IgD-negative memory B cell (primary cell): Measurements from ENCODE around the gene IRF1. TPM values are rescaled to one million over a fixed set of nuclear protein-coding genes. Genes with fewer than 3 reads are reported as not detected.
A peak's percentile ranks its signal among the peaks of the same experiment; 100 is the strongest.

ENCODE experiments used
- H3K27ac Mint-ChIP-seq, 3 donors: one replicate each; pipeline ENCODE4 v1.8.0; 2020 to 2022; ENCODE audit warnings: mild to moderate bottlenecking in 3 of 3, mixed read lengths in 3 of 3, moderate library complexity in 1 of 3
- H3K27me3 Mint-ChIP-seq: one replicate; pipeline ENCODE4 v1.8.0; 2021; ENCODE audit warnings: mixed read lengths
- H3K36me3 Mint-ChIP-seq: one replicate; pipeline ENCODE4 v1.8.0; 2020; ENCODE audit warnings: mild to moderate bottlenecking, mixed read lengths
- H3K4me1 Mint-ChIP-seq, 3 donors: one replicate each; pipeline ENCODE4 v1.8.0; 2020 to 2022; ENCODE audit warnings: mixed read lengths in 3 of 3, mild to moderate bottlenecking in 1 of 3
- H3K4me3 Mint-ChIP-seq, 4 donors: one replicate each; pipeline ENCODE4 v1.8.0; 2020 to 2022; ENCODE audit warnings: mild to moderate bottlenecking in 4 of 4, mixed read lengths in 4 of 4, moderate library complexity in 3 of 4
- H3K9me3 Mint-ChIP-seq, 3 donors: one replicate each; pipeline ENCODE4 v1.8.0; 2020 to 2021; ENCODE audit warnings: mixed read lengths in 3 of 3, mild to moderate bottlenecking in 1 of 3
- polyA plus RNA-seq: library from polyadenylated mRNA; unstranded; fragments of 300-500 nt; fragmentation: Illumina TruSeq; gene quantifications from one replicate; pipeline ENCODE4 v1.2.3, GENCODE V29; 2021

Gene IRF1
- polyA plus RNA-seq, 1 donor from 2014 or later: 207 TPM

DNA sequence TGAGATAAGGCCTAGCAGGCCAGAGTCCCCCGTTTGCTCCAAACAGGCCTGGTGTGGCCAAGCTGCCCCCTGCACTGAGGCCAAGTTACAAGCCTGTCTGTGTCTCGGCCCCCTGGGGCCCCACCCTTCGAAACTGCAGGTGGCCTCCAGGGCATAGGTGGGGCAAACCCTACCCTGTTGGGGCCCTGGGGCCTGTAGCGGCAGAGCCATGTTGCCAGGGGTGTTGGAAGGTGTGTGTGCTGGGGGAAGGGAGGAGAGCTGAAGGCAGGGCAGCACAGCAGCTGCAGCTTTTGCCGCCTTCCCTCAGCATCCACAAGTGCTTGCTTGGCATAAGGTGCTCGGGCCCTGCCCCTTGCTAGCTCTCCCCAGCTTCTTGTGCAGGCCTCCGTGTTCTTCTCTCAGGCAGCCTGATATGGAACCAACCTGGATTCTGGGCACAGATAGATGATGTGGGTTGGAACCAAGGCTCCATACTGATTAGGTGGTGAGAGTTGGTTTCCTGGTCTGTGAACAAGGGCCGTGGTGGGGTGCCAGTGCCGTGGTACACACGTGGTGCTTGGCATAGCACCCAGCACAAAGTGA, 12.7 kb downstream of the IRF1 start:
- H3K9me3 Mint-ChIP-seq: no peaks in the 10 kb centered on the region
- H3K27ac Mint-ChIP-seq: peak overlapping the region; percentile 88 to 95 (median 94)
- H3K36me3 Mint-ChIP-seq: peaks cover 4% of the 10 kb centered on the region
- H3K27me3 Mint-ChIP-seq: no peaks in the 10 kb centered on the region
- peaks cover 56 to 64% (median 62%) of the 10 kb centered on the region in 3 donors for H3K4me1 Mint-ChIP-seq
- peak overlapping the region in 3 of 4 donors; percentile 75 to 80 (median 77) for H3K4me3 Mint-ChIP-seq

DNA sequence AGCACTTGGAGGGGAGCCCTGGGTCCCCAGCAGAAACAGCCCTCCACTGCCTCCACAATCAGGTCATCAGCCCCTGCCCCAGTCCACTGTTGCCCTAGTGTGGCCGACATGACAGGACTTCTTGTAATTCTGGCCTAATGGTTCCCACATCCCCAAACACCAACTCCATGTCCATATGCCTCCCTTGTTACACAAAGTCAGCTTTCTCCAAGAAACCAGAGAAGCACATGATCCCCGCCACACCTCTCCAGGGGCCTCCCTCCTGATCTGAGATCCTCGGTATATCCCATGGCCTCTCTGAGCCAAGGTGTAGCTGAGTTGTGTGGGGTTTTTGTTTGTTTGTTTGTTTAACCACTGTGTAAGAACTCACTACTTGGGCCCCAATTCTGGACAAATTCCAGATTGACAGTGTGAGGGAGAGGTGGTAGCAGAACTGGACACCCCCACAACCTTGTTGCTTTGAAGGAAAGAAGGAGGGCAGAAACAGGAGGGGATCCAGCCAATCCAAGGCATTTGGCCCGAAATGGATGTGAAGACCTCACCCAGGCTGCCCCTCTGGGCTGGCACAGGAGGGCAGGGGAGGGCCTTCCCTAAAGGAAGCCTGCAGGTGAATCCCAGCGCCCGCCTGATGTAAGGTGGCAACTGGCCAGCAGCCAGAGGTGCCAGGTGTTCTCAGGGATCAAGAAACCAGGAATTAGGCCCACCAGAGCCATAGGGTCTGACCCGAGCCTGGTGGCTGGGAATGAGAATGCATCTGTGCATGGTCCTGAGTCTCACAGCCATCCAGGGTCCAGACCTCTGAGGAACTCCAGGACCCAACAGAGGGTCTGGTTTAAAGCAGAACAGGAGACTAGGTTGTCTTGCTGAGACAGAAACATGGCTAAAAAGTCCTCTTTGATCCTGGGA, 13.4 kb downstream of the IRF1 start:
- peaks cover 56 to 63% (median 63%) of the 10 kb centered on the region in 3 donors for H3K4me1 Mint-ChIP-seq
- H3K36me3 Mint-ChIP-seq: peaks cover 1% of the 10 kb centered on the region
- no peaks in the 10 kb centered on the region for H3K9me3 Mint-ChIP-seq
- peak overlapping the region; percentile 88 to 95 (median 94) for H3K27ac Mint-ChIP-seq
- H3K4me3 Mint-ChIP-seq: peak overlapping the region; percentile 30 to 80 (median 76)
- no peaks in the 10 kb centered on the region for H3K27me3 Mint-ChIP-seq

DNA sequence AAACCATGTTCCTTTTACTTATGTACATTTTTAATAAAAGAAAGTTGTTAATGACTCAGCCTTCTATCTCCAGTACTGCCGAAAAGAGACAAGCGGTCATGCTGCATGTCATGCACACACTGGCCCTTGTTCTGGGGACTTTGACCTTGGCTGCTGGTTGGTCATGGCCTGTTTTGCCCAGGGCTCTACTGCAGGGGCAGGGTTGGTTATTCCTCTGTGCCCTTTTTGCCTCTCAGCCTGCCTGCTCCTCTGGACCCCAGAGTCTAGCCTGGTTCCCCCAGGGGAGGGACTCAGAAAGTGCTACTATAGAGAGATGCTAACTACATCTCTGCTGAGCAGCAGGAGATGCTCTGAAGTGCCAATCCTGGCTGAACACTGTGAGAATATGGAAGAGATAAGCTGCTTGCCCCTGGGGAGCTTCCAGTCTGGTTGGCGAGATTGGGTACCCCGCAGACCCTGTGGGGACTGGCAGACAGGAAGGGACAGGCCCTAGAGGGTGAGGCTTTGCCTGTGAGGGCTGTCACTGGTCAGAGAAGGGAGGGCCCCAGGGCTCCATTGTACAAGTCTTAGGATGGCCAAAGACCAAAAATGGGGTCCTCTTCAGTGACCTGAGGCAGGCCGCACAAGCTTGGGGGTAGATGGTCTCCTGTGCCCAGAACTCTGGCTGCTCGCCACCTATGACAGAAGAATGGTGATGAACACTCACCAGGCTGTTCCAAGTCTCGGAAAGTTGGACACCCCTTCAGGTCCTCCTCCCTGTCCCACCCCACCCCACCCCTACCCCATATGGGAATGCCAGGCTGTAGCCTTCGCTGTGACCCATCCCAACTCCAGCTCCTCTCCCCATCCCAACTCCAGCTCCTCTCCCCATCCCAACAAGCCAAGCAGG, 14.3 kb downstream of the IRF1 start:
- Mint-ChIP-seq H3K9me3 (no peaks in the 10 kb centered on the region), H3K27me3 (no peaks in the 10 kb centered on the region), H3K4me1 (peaks cover 60 to 69% (median 62%) of the 10 kb centered on the region in 3 donors), H3K36me3 (peaks cover 1% of the 10 kb centered on the region), H3K27ac (peak overlapping the region; percentile 88 to 95 (median 94)), H3K4me3 (peak overlapping the region in 3 of 4 donors; percentile 43 to 80 (median 75))

DNA sequence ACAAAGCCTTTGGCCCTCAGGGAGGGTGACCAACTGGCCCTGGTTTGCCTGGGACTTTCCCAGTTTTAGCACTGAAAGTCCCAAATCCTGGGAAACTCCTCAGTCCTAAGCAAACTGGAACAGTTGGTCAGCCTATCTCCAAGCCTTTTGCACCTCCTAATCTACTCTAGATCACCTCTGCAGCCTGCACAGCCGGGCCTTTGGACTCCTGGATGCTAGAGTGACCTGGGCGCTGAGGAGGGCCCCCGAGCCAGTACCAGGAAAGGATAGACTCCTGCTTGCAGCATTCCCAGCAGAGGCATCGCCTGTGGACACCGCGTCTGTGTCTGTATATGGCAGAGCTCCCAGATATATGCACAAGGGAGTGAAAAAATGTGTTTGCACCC, 15.1 kb downstream of the IRF1 start:
- H3K4me3 Mint-ChIP-seq: peak overlapping the region in 1 of 4 donors; percentile 69
- peaks cover 55 to 69% (median 62%) of the 10 kb centered on the region in 3 donors for H3K4me1 Mint-ChIP-seq
- H3K36me3 Mint-ChIP-seq: peaks cover 1% of the 10 kb centered on the region
- H3K9me3 Mint-ChIP-seq: no peaks in the 10 kb centered on the region
- H3K27me3 Mint-ChIP-seq: no peaks in the 10 kb centered on the region
- H3K27ac Mint-ChIP-seq: peak overlapping the region; percentile 55 to 94 (median 88)

DNA sequence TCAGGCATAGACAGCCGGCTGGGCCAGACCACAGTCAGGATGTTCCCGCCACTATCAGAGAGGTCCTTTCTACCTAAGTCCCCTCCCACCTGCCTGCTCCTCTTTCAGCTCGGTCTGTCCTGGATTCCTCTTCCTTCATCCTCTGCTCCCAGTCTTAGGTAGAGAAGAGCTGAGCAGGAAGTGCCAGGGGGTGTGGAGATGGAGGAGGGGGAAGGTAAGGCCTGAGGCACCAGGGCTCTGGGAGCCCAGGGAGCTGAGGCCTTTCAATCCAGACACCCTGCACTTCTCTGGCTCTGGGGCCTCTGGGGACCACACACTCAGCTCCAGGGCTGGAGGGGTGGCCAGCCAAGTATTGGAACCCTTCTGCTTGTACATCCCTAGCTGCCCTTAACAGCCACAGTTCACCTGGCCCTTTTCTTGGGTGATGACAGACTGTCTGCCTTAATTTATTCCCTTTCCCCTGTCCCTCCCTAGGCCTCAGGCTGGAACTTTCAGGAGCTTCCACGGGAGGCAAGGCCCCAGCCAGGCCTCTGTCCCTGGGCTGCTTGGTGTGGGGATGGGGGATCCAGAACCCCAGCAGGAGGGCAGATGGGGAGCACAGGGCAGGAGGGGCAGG, 15.6 kb downstream of the IRF1 start:
- H3K9me3 Mint-ChIP-seq: no peaks in the 10 kb centered on the region
- peaks cover 56 to 71% (median 60%) of the 10 kb centered on the region in 3 donors for H3K4me1 Mint-ChIP-seq
- H3K4me3 Mint-ChIP-seq: peak overlapping the region in 2 of 4 donors; percentile 77 to 79
- peak overlapping the region; percentile 88 to 98 (median 94) for H3K27ac Mint-ChIP-seq
- no peaks in the 10 kb centered on the region for H3K27me3 Mint-ChIP-seq
- peaks cover 1% of the 10 kb centered on the region for H3K36me3 Mint-ChIP-seq

DNA sequence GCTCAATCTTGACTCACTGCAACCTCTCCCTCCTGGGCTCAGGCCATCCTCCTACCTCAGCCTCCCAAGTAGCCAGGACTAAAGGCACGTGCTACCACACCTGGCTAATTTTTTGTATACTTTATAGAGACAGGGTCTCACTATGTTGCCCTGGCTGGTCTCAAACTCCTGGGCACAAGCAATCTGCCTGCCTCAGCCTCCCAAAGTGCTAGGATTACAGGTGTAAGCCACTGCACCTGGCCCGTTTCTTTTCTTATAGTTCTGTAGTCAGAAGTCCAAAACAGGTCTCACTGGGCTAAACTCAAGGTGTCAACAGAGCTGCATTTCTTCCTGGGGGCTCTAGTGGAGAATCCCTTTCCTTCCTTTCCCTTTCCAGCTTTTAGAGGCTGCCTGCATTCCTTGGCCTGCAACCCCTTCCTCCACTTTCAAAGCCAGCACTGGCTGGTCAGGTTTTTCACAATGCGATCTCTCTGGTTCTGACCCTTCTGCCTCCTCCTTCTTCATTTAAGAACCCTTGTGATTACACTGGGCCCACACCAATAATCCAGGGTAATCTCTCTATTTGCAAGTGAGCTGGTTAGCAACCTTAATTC, 16.3 kb downstream of the IRF1 start:
- Mint-ChIP-seq H3K9me3 (no peaks in the 10 kb centered on the region), H3K4me1 (peaks cover 53 to 68% (median 59%) of the 10 kb centered on the region in 3 donors), H3K27ac (peak overlapping the region; percentile 88 to 98 (median 94)), H3K27me3 (no peaks in the 10 kb centered on the region), H3K4me3 (peak overlapping the region in 2 of 4 donors; percentile 55 to 79), H3K36me3 (peaks cover 1% of the 10 kb centered on the region)

DNA sequence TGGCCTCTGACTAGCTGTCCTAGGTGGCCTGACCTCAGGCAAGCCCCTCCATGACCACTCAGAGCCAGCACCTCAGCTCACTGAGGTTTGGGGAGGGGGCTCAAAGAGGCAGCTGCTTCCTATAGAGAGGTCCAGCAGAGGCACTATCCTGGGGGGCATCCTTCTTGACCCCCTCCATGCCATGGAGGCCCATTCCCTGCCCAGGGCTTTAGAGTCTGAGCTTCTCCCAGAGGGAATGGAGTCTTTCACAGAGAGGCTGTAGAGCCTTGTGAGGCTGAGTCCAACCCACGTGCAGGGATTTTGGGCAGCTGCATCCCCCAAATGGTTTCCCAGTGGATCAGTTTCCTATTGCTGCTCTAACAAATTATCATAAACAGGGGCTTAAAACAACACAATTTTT, 16.9 kb downstream of the IRF1 start:
- H3K4me1 Mint-ChIP-seq: peaks cover 54 to 68% (median 59%) of the 10 kb centered on the region in 3 donors
- H3K9me3 Mint-ChIP-seq: no peaks in the 10 kb centered on the region
- no peaks in the 10 kb centered on the region for H3K27me3 Mint-ChIP-seq
- H3K36me3 Mint-ChIP-seq: peaks cover 1% of the 10 kb centered on the region
- H3K27ac Mint-ChIP-seq: peak overlapping the region; percentile 88 to 98 (median 94)
- H3K4me3 Mint-ChIP-seq: peak overlapping the region in 3 of 4 donors; percentile 61 to 85 (median 79)

DNA sequence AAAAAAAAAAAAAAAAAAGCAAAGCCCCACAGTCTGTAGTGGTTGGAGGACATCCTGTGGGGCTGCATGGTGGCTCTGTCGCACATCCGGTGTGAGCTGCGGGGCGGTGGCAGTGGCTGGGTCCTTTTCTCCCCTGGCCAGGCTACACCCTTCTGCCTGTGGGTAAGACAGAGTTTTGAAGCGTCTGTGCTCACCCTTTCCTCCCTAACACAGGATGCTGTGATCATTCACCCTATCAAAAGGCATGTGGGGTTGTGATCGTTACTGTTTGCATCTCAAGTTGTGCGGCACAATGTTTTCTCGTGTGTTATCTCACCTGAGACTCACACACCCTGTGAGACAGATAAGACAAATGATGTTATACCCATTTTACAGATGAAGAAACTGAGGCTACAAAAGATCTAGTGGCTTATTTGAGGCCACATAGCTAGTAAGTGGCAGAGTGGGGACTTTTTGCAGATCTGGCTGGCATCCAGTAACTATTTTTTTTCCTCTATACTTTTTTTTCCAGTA, 17.5 kb downstream of the IRF1 start:
- H3K4me3 Mint-ChIP-seq: peak overlapping the region in 3 of 4 donors; percentile 67 to 85 (median 77)
- peaks cover 1% of the 10 kb centered on the region for H3K36me3 Mint-ChIP-seq
- no peaks in the 10 kb centered on the region for H3K27me3 Mint-ChIP-seq
- H3K4me1 Mint-ChIP-seq: peaks cover 51 to 65% (median 57%) of the 10 kb centered on the region in 3 donors
- H3K9me3 Mint-ChIP-seq: no peaks in the 10 kb centered on the region
- H3K27ac Mint-ChIP-seq: peak overlapping the region; percentile 88 to 98 (median 94)

DNA sequence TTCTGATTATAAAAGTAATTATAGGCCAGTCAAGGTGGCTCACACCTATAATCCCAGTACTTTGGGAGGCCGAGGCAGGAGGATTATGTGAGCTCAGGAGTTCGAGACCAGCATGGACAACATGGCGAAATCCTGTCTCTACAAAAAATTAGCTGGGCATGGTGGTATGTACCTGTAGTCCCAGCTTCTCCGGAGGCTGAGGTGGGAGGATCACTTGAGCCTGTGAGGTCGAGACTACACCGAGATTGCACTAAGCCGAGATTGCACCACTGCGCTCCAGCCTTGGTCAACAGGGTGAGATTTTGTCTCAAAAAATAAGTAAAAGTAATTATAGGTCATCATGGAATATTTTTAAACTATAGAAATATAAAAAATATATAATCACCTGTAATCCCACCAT, 18.1 kb downstream of the IRF1 start:
- Mint-ChIP-seq H3K4me1 (peaks cover 51 to 65% (median 55%) of the 10 kb centered on the region in 3 donors), H3K36me3 (peaks cover 1% of the 10 kb centered on the region), H3K9me3 (no peaks in the 10 kb centered on the region), H3K27me3 (no peaks in the 10 kb centered on the region), H3K4me3 (peak overlapping the region in 1 of 4 donors; percentile 55), H3K27ac (peak overlapping the region; percentile 39 to 94 (median 84))

DNA sequence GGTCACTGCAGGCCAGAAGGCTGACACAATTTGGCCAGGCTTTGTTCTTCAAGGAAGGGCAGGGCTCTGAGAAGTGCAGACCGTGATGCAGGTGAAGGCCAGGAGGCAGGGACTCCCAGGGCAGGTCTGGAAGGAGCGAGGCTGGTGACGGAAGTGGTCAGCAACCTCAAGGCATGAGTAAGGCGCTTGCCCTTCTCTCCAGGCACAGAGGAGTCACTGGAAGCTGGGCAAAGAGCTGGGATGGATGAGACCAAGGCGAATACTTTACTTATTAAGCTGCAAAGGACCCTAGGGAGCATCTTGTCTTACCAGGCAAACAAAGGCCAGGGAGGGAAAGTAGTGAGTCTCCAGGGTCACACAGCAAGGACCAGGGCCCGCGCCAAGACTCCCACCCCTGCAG, 18.6 kb downstream of the IRF1 start:
- H3K27ac Mint-ChIP-seq: peak overlapping the region; percentile 39 to 94 (median 84)
- H3K4me3 Mint-ChIP-seq: peak overlapping the region in 2 of 4 donors; percentile 27 to 54
- H3K9me3 Mint-ChIP-seq: no peaks in the 10 kb centered on the region
- H3K4me1 Mint-ChIP-seq: peaks cover 51 to 65% (median 54%) of the 10 kb centered on the region in 3 donors
- H3K36me3 Mint-ChIP-seq: peaks cover 1% of the 10 kb centered on the region
- no peaks in the 10 kb centered on the region for H3K27me3 Mint-ChIP-seq

DNA sequence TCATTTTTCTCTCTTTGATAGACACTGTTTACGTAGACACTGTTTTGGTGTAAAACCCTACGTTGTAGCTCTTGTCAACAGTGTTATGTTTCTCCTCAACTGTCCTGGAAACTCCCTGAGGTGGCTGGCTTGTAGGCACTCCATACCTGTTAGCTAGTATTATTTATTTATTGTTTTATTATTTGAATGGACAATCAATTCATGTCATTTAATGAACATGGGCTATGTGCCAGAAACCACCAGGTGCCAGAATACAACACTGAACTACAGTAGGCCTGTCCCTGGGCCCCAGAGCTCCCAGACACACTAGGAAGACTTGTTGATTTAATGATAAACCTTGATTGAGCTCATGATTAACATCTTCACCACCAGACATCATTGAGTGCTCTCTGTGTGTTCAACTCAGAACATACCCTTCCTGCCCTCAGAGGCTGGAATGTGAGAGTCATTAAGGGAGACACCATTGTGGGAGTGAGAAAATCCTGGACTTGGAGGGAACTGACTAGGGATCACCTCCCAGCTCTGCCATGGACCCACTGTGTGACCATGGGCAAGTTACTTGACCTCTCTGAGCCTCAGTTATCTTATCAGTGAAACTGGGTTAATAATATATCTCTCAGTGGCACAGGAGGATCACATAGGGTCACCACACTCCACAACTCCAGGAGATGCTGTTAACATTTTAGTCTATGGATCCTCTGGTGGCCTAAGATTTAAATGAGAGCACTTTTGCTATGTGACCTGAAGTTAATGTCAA, 19.2 kb downstream of the IRF1 start:
- H3K27me3 Mint-ChIP-seq: no peaks in the 10 kb centered on the region
- no peaks in the 10 kb centered on the region for H3K36me3 Mint-ChIP-seq
- peak overlapping the region in 2 of 4 donors; percentile 27 to 70 for H3K4me3 Mint-ChIP-seq
- H3K27ac Mint-ChIP-seq: peak overlapping the region; percentile 39 to 94 (median 87)
- no peaks in the 10 kb centered on the region for H3K9me3 Mint-ChIP-seq
- peaks cover 54 to 69% (median 58%) of the 10 kb centered on the region in 3 donors for H3K4me1 Mint-ChIP-seq

DNA sequence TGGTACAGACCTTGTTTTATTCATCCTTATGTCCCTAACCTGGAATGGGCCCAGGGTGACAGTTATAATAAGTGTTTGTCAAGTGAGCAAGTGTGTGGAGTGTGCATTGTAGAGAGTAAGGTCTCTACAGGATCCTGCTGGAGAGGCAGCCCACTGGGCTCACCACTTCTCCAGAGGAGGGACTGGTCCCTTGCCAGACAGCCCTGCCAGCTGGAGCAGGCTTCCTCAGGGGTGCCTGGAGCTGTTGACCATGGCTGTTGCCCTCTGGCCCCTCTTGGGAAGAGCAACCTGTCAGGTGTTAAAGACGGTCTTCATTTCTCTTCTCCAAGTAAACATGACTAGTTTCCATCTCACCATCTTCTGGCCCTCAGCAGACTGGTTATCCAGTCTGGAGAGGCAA, 20.0 kb downstream of the IRF1 start:
- Mint-ChIP-seq H3K4me3 (peak overlapping the region in 2 of 4 donors; percentile 49 to 64), H3K27me3 (no peaks in the 10 kb centered on the region), H3K27ac (peak overlapping the region in 2 of 3 donors; percentile 39 to 87), H3K9me3 (no peaks in the 10 kb centered on the region), H3K36me3 (no peaks in the 10 kb centered on the region), H3K4me1 (peaks cover 55 to 69% (median 58%) of the 10 kb centered on the region in 3 donors)

DNA sequence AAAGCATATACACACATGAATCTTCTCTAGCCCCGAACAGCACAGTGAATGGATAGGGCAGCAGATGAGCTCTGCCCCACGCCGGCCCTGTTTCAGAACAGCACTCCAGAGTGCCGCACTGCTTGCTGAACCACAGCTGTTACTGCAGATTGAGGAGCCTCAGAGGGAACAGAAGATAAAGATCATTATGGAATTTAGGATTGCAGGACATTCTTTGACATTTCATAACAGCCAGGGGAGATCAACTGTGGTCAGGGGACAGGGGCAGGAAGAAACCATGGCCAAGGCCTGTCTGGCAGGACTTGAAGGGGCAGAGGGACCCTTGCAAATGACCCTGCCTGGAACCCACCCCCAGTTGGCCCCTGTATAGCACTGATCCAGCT, 20.6 kb downstream of the IRF1 start:
- Mint-ChIP-seq H3K9me3 (no peaks in the 10 kb centered on the region), H3K36me3 (no peaks in the 10 kb centered on the region), H3K4me3 (peak overlapping the region in 1 of 4 donors; percentile 64)

More for the DNA sequence above, 20.6 kb downstream of the IRF1 start:
- no peaks in the 10 kb centered on the region for H3K27me3 Mint-ChIP-seq
- peak overlapping the region in 2 of 3 donors; percentile 39 to 59 for H3K27ac Mint-ChIP-seq
- H3K4me1 Mint-ChIP-seq: peaks cover 56 to 73% (median 64%) of the 10 kb centered on the region in 3 donors
